HG03159 (cell line): ENCODE results near the gene PPP1R7.
"Not testable (repeated sequence)": the region's sequence is repeated elsewhere in the genome, so short reads cannot be mapped to it uniquely, and the experiment has no call there.

Experiments used
- ATAC-seq: cut with Tn5 transposase; IDR thresholded peaks from one replicate; pipeline ENCODE4 v1.9.1; 2021; ENCODE audit warnings: mild to moderate bottlenecking, moderate library complexity; ENCODE audit not compliant: unreplicated experiment

The PPP1R7 gene

GRCh38 chr2:241149925-241150659, at the start of gene PPP1R7:
Gene PPP1R7, plus strand, starts transcription at chr2:241150467. Its CDS starts 29 bp downstream, at chr2:241150496.
- peak; percentile 72 for ATAC-seq

- peak; percentile 82 for ATAC-seq
These were observed 47.9 kb upstream of the PPP1R7 start, which contains the start of gene MTERF4 for GRCh38 chr2:241102239-241102803. Gene MTERF4, minus strand, starts transcription at chr2:241102287. Its CDS starts 14 bp downstream, at chr2:241102273.

GRCh38 chr2:241103176-241103595, 47.1 kb upstream of the PPP1R7 start:
- ATAC-seq: no peak

GRCh38 chr2:241104611-241105010, 45.7 kb upstream of the PPP1R7 start:
- not testable (repeated sequence) for ATAC-seq

- no peak for ATAC-seq
These were observed 44.6 kb upstream of the PPP1R7 start for GRCh38 chr2:241105641-241106040.

- ATAC-seq: no peak
These were observed 43.1 kb upstream of the PPP1R7 start for GRCh38 chr2:241107031-241107783.

GRCh38 chr2:241108271-241109209, 41.7 kb upstream of the PPP1R7 start:
- no peak for ATAC-seq

GRCh38 chr2:241109210-241110088, 40.8 kb upstream of the PPP1R7 start:
- ATAC-seq: no peak

GRCh38 chr2:241110089-241110606, 40.1 kb upstream of the PPP1R7 start:
- no peak for ATAC-seq

- ATAC-seq: peak; percentile 57
These were observed 39.4 kb upstream of the PPP1R7 start for GRCh38 chr2:241110607-241111439.

GRCh38 chr2:241111440-241111805, 38.8 kb upstream of the PPP1R7 start:
- ATAC-seq: peak; percentile 43

- no peak for ATAC-seq
These were observed 38.2 kb upstream of the PPP1R7 start for GRCh38 chr2:241112046-241112445.

GRCh38 chr2:241112592-241112991, 37.7 kb upstream of the PPP1R7 start:
- no peak for ATAC-seq

GRCh38 chr2:241114836-241115235, 35.4 kb upstream of the PPP1R7 start:
- ATAC-seq: no peak

- ATAC-seq: no peak
These were observed 34.9 kb upstream of the PPP1R7 start for GRCh38 chr2:241115361-241115760.

- ATAC-seq: no peak
These were observed 33.4 kb upstream of the PPP1R7 start for GRCh38 chr2:241116606-241117560.

- ATAC-seq: no peak
These were observed 31.3 kb upstream of the PPP1R7 start for GRCh38 chr2:241118737-241119505.
